HEK293 (cell line): ENCODE data around the gene FRMD4A.

Source experiments
- GLIS1 ChIP-seq: fragments of 450-650 bp; formaldehyde crosslinking; IDR thresholded peaks from 2 replicates; pipeline ENCODE4 v1.5.1; 2016; ENCODE audit warnings: missing biosample characterization, missing genetic modification characterization
- HOXA7 ChIP-seq: sonication (generic); formaldehyde crosslinking; IDR thresholded peaks from 2 replicates; pipeline ENCODE4 v1.8.1; 2022; ENCODE audit warnings: missing genetic modification reagents, borderline replicate concordance
- REPIN1 ChIP-seq: fragments of 450-650 bp; formaldehyde crosslinking; IDR thresholded peaks from 2 replicates; pipeline ENCODE4 v1.5.1; 2017; ENCODE audit warnings: missing biosample characterization, missing genetic modification characterization, low read depth
- TCF7L2 ChIP-seq: IDR thresholded peaks from 2 replicates; pipeline ENCODE4 v1.6.1; 2011; ENCODE audit warnings: low read depth, mild to moderate bottlenecking, inconsistent platforms, low read length, moderate library complexity, borderline replicate concordance
- ZNF121 ChIP-seq: fragments of 450-650 bp; formaldehyde crosslinking; IDR thresholded peaks from 2 replicates; pipeline ENCODE4 v1.5.1; 2016; ENCODE audit warnings: missing biosample characterization, missing genetic modification characterization
- ZNF24 ChIP-seq: fragments of 450-650 bp; formaldehyde crosslinking; IDR thresholded peaks from 2 replicates; pipeline ENCODE4 v1.5.1; 2016; ENCODE audit warnings: missing biosample characterization, missing genetic modification characterization
- ZNF248 ChIP-seq: fragments of 450-650 bp; formaldehyde crosslinking; IDR thresholded peaks from 2 replicates; pipeline ENCODE4 v1.5.1; 2017; ENCODE audit warnings: missing biosample characterization, missing genetic modification characterization
- ZNF311 ChIP-seq: fragments of 450-650 bp; formaldehyde crosslinking; IDR thresholded peaks from 2 replicates; pipeline ENCODE4 v1.5.1; 2017; ENCODE audit warnings: missing biosample characterization, missing genetic modification characterization, borderline replicate concordance
- ZNF335 ChIP-seq: fragments of 450-650 bp; formaldehyde crosslinking; conservative IDR thresholded peaks from 2 replicates; pipeline ENCODE4 v1.5.1; 2016; ENCODE audit warnings: missing biosample characterization, missing genetic modification characterization
- ZNF558 ChIP-seq: fragments of 450-650 bp; formaldehyde crosslinking; IDR thresholded peaks from 2 replicates; pipeline ENCODE4 v1.5.1; 2016; ENCODE audit warnings: missing biosample characterization, missing genetic modification characterization
- ZNF600 ChIP-seq: fragments of 450-650 bp; formaldehyde crosslinking; IDR thresholded peaks from 2 replicates; pipeline ENCODE4 v1.5.1; 2016; ENCODE audit warnings: missing biosample characterization, missing genetic modification characterization
- ZNF629 ChIP-seq: fragments of 450-650 bp; formaldehyde crosslinking; IDR thresholded peaks from 2 replicates; pipeline ENCODE4 v1.5.1; 2017; ENCODE audit warnings: missing biosample characterization, missing genetic modification characterization
- TF ChIP-seq, protein P1 (sequence below): fragments of 450-650 bp; formaldehyde crosslinking; IDR thresholded peaks from 2 replicates; pipeline ENCODE4 v1.5.1; 2016; ENCODE audit warnings: missing biosample characterization, missing genetic modification characterization

DNA sequence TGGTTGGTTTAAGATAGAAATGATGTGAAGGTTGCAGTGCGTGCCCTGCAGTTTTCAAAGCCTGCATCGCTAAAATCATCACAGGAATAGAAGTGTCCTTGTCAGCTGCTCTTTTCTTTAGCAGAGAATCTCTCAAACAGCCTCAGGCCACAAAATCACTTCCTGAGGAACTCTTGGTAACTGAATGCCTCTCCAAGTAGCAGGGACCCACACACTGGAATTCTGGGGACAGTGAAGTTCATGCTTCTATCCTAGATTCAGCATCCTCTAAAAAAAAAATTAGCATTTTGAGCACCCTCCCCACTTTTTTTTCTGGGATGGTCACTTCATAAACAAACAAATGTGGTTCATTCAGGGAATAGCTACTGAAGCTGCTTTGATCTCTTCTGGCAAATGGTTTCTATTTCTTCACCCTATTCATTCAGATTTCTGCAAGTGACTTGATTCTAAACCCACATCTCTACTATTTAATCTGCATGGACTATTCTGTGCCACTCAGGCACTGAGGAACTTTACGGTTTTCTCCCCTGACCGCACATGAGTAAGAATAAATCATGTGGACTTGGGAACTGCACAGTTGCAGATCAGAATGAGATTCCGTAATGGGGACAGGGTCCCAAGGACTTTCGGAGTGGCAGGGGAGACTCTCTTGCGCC lies 306.9 kb downstream of the FRMD4A start:
- TF ChIP-seq ZNF558 (tag by site-specific recombination) = no peak
- TF ChIP-seq GLIS1 (tag by site-specific recombination) = no peak
- TF ChIP-seq, protein P1, sequence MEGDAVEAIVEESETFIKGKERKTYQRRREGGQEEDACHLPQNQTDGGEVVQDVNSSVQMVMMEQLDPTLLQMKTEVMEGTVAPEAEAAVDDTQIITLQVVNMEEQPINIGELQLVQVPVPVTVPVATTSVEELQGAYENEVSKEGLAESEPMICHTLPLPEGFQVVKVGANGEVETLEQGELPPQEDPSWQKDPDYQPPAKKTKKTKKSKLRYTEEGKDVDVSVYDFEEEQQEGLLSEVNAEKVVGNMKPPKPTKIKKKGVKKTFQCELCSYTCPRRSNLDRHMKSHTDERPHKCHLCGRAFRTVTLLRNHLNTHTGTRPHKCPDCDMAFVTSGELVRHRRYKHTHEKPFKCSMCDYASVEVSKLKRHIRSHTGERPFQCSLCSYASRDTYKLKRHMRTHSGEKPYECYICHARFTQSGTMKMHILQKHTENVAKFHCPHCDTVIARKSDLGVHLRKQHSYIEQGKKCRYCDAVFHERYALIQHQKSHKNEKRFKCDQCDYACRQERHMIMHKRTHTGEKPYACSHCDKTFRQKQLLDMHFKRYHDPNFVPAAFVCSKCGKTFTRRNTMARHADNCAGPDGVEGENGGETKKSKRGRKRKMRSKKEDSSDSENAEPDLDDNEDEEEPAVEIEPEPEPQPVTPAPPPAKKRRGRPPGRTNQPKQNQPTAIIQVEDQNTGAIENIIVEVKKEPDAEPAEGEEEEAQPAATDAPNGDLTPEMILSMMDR = no peak
- TF ChIP-seq ZNF600 (tag by site-specific recombination) = no peak
- TF ChIP-seq ZNF24 = no peak
- no peak for TF ChIP-seq ZNF248 (tag by site-specific recombination)
- TF ChIP-seq HOXA7 = no peak
- TF ChIP-seq TCF7L2 = no peak
- TF ChIP-seq REPIN1 (tag by site-specific recombination) = no peak
- no peak for TF ChIP-seq ZNF335
- no peak for TF ChIP-seq ZNF629
- no peak for TF ChIP-seq ZNF121
- no peak for TF ChIP-seq ZNF311 (tag by site-specific recombination)
